HepG2 (cell line): Measurements from ENCODE around the gene WNT3. TPM values are rescaled to one million over a fixed set of nuclear protein-coding genes. Genes with fewer than 3 reads are reported as not detected.

ENCODE experiments used
- ELF3 ChIP-seq: IDR thresholded peaks from 2 replicates; pipeline ENCODE4 v1.6.1; 2016; ENCODE audit warnings: missing genetic modification reagents, missing compliant biosample characterization
- HNRNPL ChIP-seq: fragments of 200-400 bp; formaldehyde crosslinking; IDR thresholded peaks from 2 replicates; pipeline ENCODE4 v1.6.1; 2017; ENCODE audit warnings: mild to moderate bottlenecking, low read depth, low read length
- ISX ChIP-seq: sonication (generic); formaldehyde crosslinking; conservative IDR thresholded peaks from 2 replicates; pipeline ENCODE4 v1.5.0; 2020; ENCODE audit warnings: missing genetic modification reagents
- NFE2L1 ChIP-seq: sonication (generic); formaldehyde crosslinking; IDR thresholded peaks from 2 replicates; pipeline ENCODE4 v1.4.0; 2020; ENCODE audit warnings: missing genetic modification reagents, mild to moderate bottlenecking, borderline replicate concordance
- NFKB2 ChIP-seq: sonication (generic); formaldehyde crosslinking; IDR thresholded peaks from 2 replicates; pipeline ENCODE4 v1.4.0; 2020; ENCODE audit warnings: missing genetic modification reagents, borderline replicate concordance
- SATB2 ChIP-seq: sonication (generic); formaldehyde crosslinking; IDR thresholded peaks from 2 replicates; pipeline ENCODE4 v1.5.0; 2020; ENCODE audit warnings: missing genetic modification reagents
- SP140L ChIP-seq: sonication (generic); formaldehyde crosslinking; IDR thresholded peaks from 2 replicates; pipeline ENCODE4 v1.4.0; 2020; ENCODE audit warnings: missing genetic modification reagents, borderline replicate concordance
- ZBTB42 ChIP-seq: sonication (generic); formaldehyde crosslinking; IDR thresholded peaks from 2 replicates; pipeline ENCODE4 v1.5.0; 2020; ENCODE audit warnings: mild to moderate bottlenecking, missing genetic modification reagents
- ZFP62 ChIP-seq: sonication (generic); formaldehyde crosslinking; IDR thresholded peaks from 2 replicates; pipeline ENCODE4 v1.4.0; 2020; ENCODE audit warnings: missing genetic modification reagents
- ZFP91 ChIP-seq: sonication (generic); formaldehyde crosslinking; IDR thresholded peaks from 2 replicates; pipeline ENCODE4 v1.9.0; 2022; ENCODE audit warnings: missing genetic modification reagents, mild to moderate bottlenecking, borderline replicate concordance
- ZKSCAN1 ChIP-seq: fragments of 150-350 bp; IDR thresholded peaks from 2 replicates; pipeline ENCODE4 v1.6.1; 2014; ENCODE audit warnings: low read length
- ZNF180 ChIP-seq: sonication (generic); formaldehyde crosslinking; IDR thresholded peaks from 2 replicates; pipeline ENCODE4 v1.4.0; 2020; ENCODE audit warnings: low read depth, missing genetic modification reagents, borderline replicate concordance
- ZNF264 ChIP-seq: sonication (generic); formaldehyde crosslinking; IDR thresholded peaks from 2 replicates; pipeline ENCODE4 v1.4.0; 2020; ENCODE audit warnings: missing genetic modification reagents
- ZNF343 ChIP-seq: sonication (generic); formaldehyde crosslinking; IDR thresholded peaks from 2 replicates; pipeline ENCODE4 v1.4.0; 2020; ENCODE audit warnings: mild to moderate bottlenecking, missing genetic modification reagents
- ZNF775 ChIP-seq: sonication (generic); formaldehyde crosslinking; IDR thresholded peaks from 2 replicates; pipeline ENCODE4 v1.4.0; 2020; ENCODE audit warnings: missing genetic modification reagents, mild to moderate bottlenecking, moderate library complexity, borderline replicate concordance
- polyA plus RNA-seq, 8 experiments: library from polyadenylated mRNA; depleted of rRNA in 3 of 8; stranded (reverse) in 7 of 8; unstranded in 1 of 8; fragments of >200 nt; fragmentation: Illumina TruSeq in 4 of 8; extraction: Trizol in 4 of 8; gene quantifications; 2 replicates each; pipeline versions ENCODE4 v1.2.1 to v1.2.3, GENCODE V29; 2011 to 2016; ENCODE audit warnings: low read depth in 4 of 8, missing spikeins in 1 of 8, mixed read lengths in 1 of 8; ENCODE audit not compliant: insufficient read depth in 1 of 8
- total RNA-seq, 5 experiments: library from RNA; depleted of rRNA; stranded (reverse); fragments of >200 nt; fragmentation: Illumina TruSeq; extraction: Trizol; gene quantifications; 2 replicates each; pipeline ENCODE4 v1.2.3, GENCODE V29; 2016; ENCODE audit warnings: low read depth in 1 of 5
- TF ChIP-seq, protein P1 (sequence below): sonication (generic); formaldehyde crosslinking; IDR thresholded peaks from 2 replicates; pipeline ENCODE4 v1.4.0; 2020; ENCODE audit warnings: mild to moderate bottlenecking, missing genetic modification reagents, borderline replicate concordance
- TF ChIP-seq, protein P2 (sequence below): sonication (generic); formaldehyde crosslinking; IDR thresholded peaks from 2 replicates; pipeline ENCODE4 v1.9.0; 2021; ENCODE audit warnings: missing genetic modification reagents, borderline replicate concordance

The WNT3 gene
- total and polyA plus RNA-seq, 2 of the 13 experiments (the other 11 are each of a cell fraction or from before 2014, with no cell fraction given) = 8.5 to 10.3 TPM

DNA sequence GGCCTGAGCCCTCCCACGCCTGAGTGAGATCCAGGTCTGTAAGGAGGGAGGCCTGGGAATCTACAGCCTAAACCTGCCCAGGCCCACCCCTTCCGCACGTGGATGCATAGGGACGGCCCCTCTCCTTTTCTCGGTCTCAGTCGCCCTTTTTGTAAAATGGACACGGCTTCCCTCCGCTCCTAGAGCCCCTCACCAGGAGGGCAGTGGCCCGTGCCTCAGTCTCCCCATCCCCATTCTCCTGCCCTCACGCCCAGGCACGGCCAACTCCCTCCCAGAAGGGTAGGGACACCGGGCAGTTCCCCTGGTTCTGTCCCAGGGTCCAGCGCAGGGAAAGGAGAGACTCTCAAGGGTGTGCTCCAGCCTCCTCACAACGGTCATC, 48.1 kb downstream of the WNT3 start (continued):
- TF ChIP-seq, protein P1, sequence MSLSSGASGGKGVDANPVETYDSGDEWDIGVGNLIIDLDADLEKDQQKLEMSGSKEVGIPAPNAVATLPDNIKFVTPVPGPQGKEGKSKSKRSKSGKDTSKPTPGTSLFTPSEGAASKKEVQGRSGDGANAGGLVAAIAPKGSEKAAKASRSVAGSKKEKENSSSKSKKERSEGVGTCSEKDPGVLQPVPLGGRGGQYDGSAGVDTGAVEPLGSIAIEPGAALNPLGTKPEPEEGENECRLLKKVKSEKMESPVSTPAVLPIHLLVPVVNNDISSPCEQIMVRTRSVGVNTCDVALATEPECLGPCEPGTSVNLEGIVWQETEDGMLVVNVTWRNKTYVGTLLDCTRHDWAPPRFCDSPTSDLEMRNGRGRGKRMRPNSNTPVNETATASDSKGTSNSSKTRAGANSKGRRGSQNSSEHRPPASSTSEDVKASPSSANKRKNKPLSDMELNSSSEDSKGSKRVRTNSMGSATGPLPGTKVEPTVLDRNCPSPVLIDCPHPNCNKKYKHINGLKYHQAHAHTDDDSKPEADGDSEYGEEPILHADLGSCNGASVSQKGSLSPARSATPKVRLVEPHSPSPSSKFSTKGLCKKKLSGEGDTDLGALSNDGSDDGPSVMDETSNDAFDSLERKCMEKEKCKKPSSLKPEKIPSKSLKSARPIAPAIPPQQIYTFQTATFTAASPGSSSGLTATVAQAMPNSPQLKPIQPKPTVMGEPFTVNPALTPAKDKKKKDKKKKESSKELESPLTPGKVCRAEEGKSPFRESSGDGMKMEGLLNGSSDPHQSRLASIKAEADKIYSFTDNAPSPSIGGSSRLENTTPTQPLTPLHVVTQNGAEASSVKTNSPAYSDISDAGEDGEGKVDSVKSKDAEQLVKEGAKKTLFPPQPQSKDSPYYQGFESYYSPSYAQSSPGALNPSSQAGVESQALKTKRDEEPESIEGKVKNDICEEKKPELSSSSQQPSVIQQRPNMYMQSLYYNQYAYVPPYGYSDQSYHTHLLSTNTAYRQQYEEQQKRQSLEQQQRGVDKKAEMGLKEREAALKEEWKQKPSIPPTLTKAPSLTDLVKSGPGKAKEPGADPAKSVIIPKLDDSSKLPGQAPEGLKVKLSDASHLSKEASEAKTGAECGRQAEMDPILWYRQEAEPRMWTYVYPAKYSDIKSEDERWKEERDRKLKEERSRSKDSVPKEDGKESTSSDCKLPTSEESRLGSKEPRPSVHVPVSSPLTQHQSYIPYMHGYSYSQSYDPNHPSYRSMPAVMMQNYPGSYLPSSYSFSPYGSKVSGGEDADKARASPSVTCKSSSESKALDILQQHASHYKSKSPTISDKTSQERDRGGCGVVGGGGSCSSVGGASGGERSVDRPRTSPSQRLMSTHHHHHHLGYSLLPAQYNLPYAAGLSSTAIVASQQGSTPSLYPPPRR = peak; percentile 72; the same call in 1 of the 2 replicates
- no peak for TF ChIP-seq ZKSCAN1
- no peak for TF ChIP-seq ZBTB42 (CRISPR knock-in tag)
- TF ChIP-seq HNRNPL = no peak
- TF ChIP-seq ZNF264 = 0 out of 2 replicates have a peak, but pooled peaks have one; percentile 19
- no peak for TF ChIP-seq NFE2L1 (CRISPR knock-in tag)
- TF ChIP-seq ZNF343 (CRISPR knock-in tag) = no peak; the same call in 1 of the 2 replicates
- TF ChIP-seq, protein P2, sequence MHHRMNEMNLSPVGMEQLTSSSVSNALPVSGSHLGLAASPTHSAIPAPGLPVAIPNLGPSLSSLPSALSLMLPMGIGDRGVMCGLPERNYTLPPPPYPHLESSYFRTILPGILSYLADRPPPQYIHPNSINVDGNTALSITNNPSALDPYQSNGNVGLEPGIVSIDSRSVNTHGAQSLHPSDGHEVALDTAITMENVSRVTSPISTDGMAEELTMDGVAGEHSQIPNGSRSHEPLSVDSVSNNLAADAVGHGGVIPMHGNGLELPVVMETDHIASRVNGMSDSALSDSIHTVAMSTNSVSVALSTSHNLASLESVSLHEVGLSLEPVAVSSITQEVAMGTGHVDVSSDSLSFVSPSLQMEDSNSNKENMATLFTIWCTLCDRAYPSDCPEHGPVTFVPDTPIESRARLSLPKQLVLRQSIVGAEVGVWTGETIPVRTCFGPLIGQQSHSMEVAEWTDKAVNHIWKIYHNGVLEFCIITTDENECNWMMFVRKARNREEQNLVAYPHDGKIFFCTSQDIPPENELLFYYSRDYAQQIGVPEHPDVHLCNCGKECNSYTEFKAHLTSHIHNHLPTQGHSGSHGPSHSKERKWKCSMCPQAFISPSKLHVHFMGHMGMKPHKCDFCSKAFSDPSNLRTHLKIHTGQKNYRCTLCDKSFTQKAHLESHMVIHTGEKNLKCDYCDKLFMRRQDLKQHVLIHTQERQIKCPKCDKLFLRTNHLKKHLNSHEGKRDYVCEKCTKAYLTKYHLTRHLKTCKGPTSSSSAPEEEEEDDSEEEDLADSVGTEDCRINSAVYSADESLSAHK (CRISPR knock-in tag) = no peak
- TF ChIP-seq SP140L = peak; percentile 10; the same call in 1 of the 2 replicates
- no peak; the same call in 1 of the 2 replicates for TF ChIP-seq ZFP91 (CRISPR knock-in tag)
- TF ChIP-seq ZFP62 (CRISPR knock-in tag) = no peak
- no peak for TF ChIP-seq ELF3 (CRISPR knock-in tag)
- TF ChIP-seq ISX = 0 out of 2 replicates have a peak, but pooled peaks have one; percentile 6
- no peak for TF ChIP-seq ZNF180 (CRISPR knock-in tag)
- 0 out of 2 replicates have a peak, but pooled peaks have one; percentile 48 for TF ChIP-seq ZNF775
- peak; percentile 22; the same call in 1 of the 2 replicates for TF ChIP-seq NFKB2 (CRISPR knock-in tag)
- TF ChIP-seq SATB2 = no peak
